ENCODE measurements around the gene MCF2L. TPM values are rescaled to one million over a fixed set of nuclear protein-coding genes. Genes with fewer than 3 reads are reported as not detected.

The MCF2L gene
- polyA plus RNA-seq, 1 donor from 2014 or later: 88.0 TPM

DNA sequence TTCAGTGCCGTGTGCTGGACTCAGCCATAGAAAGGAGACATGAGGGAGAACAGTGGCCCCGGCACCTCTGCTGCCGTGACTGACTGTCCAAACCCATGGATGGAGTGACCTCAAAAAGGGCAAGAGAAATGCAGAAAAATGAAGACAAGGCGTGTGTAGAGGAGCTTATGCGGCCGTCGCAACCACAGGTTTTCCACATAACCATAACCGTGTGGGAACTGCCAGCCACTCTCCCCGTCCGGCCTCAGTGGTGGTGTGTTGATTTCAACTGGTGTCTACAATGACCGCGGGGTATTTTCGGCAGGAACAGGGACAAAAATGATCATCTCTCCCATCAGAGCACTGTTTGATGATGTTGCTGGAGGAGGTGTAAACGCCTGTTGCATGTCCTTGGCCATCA lies 93.7 kb downstream of the MCF2L start:
- Histone ChIP-seq H3K27me3 (ENCODE audit: insufficient read depth, low read depth, low read length) (no peaks in the 10 kb centered on the region), H3K9ac (ENCODE audit: low read length) (no peak overlapping the region), H3K9me2 (ENCODE audit: insufficient read depth, low read length) (no peaks in the 10 kb centered on the region), H2AFZ (ENCODE audit: low read depth, low read length) (no peak overlapping the region), H3K4me3 (ENCODE audit: low read length) (no peak overlapping the region), H3K36me3 (ENCODE audit: insufficient read depth, low read length) (no peaks in the 10 kb centered on the region), H3K27ac (ENCODE audit: low read length) (no peak overlapping the region), H3K79me2 (replicated peaks; ENCODE audit: insufficient read depth, low read length) (no peaks in the 10 kb centered on the region), H3K4me2 (ENCODE audit: low read length) (no peak overlapping the region), H4K20me1 (ENCODE audit: insufficient read depth) (no peaks in the 10 kb centered on the region), H3K9me3 (ENCODE audit: low read length) (no peaks in the 10 kb centered on the region), H3F3A (ENCODE audit: insufficient read depth, low read length, poor library complexity, severe bottlenecking) (no peaks in the 10 kb centered on the region)
- no peak for TF ChIP-seq EZH2 (IDR thresholded peaks at IDR 0.05; ENCODE audit: borderline replicate concordance, insufficient read depth, low read length, poor library complexity, severe bottlenecking)
- no peak for TF ChIP-seq POLR2AphosphoS5 (IDR thresholded peaks at IDR 0.05)
- TF ChIP-seq MXI1 (conservative IDR thresholded peaks at IDR 0.05; ENCODE audit: poor library complexity, severe bottlenecking): no peak
- TF ChIP-seq SMC3 (conservative IDR thresholded peaks at IDR 0.05; ENCODE audit: poor library complexity): no peak
- TF ChIP-seq, protein P1, sequence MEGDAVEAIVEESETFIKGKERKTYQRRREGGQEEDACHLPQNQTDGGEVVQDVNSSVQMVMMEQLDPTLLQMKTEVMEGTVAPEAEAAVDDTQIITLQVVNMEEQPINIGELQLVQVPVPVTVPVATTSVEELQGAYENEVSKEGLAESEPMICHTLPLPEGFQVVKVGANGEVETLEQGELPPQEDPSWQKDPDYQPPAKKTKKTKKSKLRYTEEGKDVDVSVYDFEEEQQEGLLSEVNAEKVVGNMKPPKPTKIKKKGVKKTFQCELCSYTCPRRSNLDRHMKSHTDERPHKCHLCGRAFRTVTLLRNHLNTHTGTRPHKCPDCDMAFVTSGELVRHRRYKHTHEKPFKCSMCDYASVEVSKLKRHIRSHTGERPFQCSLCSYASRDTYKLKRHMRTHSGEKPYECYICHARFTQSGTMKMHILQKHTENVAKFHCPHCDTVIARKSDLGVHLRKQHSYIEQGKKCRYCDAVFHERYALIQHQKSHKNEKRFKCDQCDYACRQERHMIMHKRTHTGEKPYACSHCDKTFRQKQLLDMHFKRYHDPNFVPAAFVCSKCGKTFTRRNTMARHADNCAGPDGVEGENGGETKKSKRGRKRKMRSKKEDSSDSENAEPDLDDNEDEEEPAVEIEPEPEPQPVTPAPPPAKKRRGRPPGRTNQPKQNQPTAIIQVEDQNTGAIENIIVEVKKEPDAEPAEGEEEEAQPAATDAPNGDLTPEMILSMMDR (IDR thresholded peaks at IDR 0.05; ENCODE audit: poor library complexity, severe bottlenecking): no peak
- no peak for TF ChIP-seq EP300 (conservative IDR thresholded peaks at IDR 0.05; ENCODE audit: poor library complexity, severe bottlenecking)
- TF ChIP-seq, protein P2, sequence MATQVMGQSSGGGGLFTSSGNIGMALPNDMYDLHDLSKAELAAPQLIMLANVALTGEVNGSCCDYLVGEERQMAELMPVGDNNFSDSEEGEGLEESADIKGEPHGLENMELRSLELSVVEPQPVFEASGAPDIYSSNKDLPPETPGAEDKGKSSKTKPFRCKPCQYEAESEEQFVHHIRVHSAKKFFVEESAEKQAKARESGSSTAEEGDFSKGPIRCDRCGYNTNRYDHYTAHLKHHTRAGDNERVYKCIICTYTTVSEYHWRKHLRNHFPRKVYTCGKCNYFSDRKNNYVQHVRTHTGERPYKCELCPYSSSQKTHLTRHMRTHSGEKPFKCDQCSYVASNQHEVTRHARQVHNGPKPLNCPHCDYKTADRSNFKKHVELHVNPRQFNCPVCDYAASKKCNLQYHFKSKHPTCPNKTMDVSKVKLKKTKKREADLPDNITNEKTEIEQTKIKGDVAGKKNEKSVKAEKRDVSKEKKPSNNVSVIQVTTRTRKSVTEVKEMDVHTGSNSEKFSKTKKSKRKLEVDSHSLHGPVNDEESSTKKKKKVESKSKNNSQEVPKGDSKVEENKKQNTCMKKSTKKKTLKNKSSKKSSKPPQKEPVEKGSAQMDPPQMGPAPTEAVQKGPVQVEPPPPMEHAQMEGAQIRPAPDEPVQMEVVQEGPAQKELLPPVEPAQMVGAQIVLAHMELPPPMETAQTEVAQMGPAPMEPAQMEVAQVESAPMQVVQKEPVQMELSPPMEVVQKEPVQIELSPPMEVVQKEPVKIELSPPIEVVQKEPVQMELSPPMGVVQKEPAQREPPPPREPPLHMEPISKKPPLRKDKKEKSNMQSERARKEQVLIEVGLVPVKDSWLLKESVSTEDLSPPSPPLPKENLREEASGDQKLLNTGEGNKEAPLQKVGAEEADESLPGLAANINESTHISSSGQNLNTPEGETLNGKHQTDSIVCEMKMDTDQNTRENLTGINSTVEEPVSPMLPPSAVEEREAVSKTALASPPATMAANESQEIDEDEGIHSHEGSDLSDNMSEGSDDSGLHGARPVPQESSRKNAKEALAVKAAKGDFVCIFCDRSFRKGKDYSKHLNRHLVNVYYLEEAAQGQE (IDR thresholded peaks at IDR 0.05; ENCODE audit: borderline replicate concordance): no peak
- TF ChIP-seq TAF1 (IDR thresholded peaks at IDR 0.05; ENCODE audit: low read depth): no peak
- no peak for TF ChIP-seq RAD21 (conservative IDR thresholded peaks at IDR 0.05)

DNA sequence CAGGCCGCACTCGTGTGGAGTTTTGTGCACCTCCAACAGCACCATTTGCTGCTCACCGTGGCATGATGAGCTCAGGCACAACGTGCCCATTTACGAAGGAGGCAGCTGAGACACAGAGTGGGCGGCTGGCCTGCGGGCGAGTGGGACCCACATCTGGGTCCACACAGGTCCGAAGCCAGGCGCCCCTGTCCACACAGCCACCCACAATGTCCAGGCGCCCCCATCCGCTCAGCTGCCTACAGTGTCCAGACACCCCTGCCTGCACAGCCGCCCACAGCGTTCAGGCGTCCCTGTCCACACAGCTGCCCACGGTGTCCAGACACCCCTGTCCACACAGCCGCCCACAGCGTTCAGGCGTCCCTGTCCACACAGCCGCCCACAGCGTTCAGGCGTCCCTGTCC lies 94.1 kb downstream of the MCF2L start:
- Histone ChIP-seq H3K79me2 (replicated peaks; ENCODE audit: insufficient read depth, low read length) (no peaks in the 10 kb centered on the region), H3K9me3 (ENCODE audit: low read length) (no peaks in the 10 kb centered on the region), H3K36me3 (ENCODE audit: insufficient read depth, low read length) (no peaks in the 10 kb centered on the region), H2AFZ (ENCODE audit: low read depth, low read length) (no peak overlapping the region), H3K4me2 (ENCODE audit: low read length) (no peak overlapping the region), H3K27me3 (ENCODE audit: insufficient read depth, low read depth, low read length) (no peaks in the 10 kb centered on the region), H4K20me1 (ENCODE audit: insufficient read depth) (no peaks in the 10 kb centered on the region), H3K9ac (ENCODE audit: low read length) (no peak overlapping the region), H3K27ac (ENCODE audit: low read length) (no peak overlapping the region), H3K4me3 (ENCODE audit: low read length) (no peak overlapping the region), H3F3A (ENCODE audit: insufficient read depth, low read length, poor library complexity, severe bottlenecking) (no peaks in the 10 kb centered on the region), H3K9me2 (ENCODE audit: insufficient read depth, low read length) (no peaks in the 10 kb centered on the region)
- TF ChIP-seq SMC3 (conservative IDR thresholded peaks at IDR 0.05; ENCODE audit: poor library complexity) (no peak), MXI1 (conservative IDR thresholded peaks at IDR 0.05; ENCODE audit: poor library complexity, severe bottlenecking) (no peak), RAD21 (conservative IDR thresholded peaks at IDR 0.05) (no peak), EZH2 (IDR thresholded peaks at IDR 0.05; ENCODE audit: borderline replicate concordance, insufficient read depth, low read length, poor library complexity, severe bottlenecking) (no peak), TAF1 (IDR thresholded peaks at IDR 0.05; ENCODE audit: low read depth) (no peak), POLR2AphosphoS5 (IDR thresholded peaks at IDR 0.05) (no peak), EP300 (conservative IDR thresholded peaks at IDR 0.05; ENCODE audit: poor library complexity, severe bottlenecking) (no peak)
- TF ChIP-seq, protein P1 (IDR thresholded peaks at IDR 0.05; ENCODE audit: poor library complexity, severe bottlenecking): no peak
- TF ChIP-seq, protein P2 (IDR thresholded peaks at IDR 0.05; ENCODE audit: borderline replicate concordance): no peak

All from neural cell (in vitro differentiated cells).